H9 (cell line): ENCODE data around the gene HOMER1. TPM values are rescaled to one million over a fixed set of nuclear protein-coding genes. Genes with fewer than 3 reads are reported as not detected.

ENCODE experiments used
- DNase-seq: peaks from one replicate; pipeline ENCODE4 v3.0.0-alpha.2; 2017
- H2AFZ ChIP-seq: one replicate; pipeline ENCODE4 v1.6.1; 2013; ENCODE audit warnings: mild to moderate bottlenecking, low read length, control low read depth, moderate library complexity
- H2AK5ac ChIP-seq: 2 replicates; pipeline ENCODE4 v1.6.1; 2013; ENCODE audit warnings: low read length, control low read depth, mixed read lengths; ENCODE audit not compliant: insufficient read length
- H2BK120ac ChIP-seq: one replicate; pipeline ENCODE4 v1.6.1; 2013; ENCODE audit warnings: low read depth, mild to moderate bottlenecking, low read length, control low read depth, inconsistent platforms; ENCODE audit not compliant: poor library complexity, severe bottlenecking
- H2BK12ac ChIP-seq: 2 replicates; pipeline ENCODE4 v1.6.1; 2013; ENCODE audit warnings: low read length, control low read depth, mixed read lengths, low read depth; ENCODE audit not compliant: insufficient read length
- H2BK15ac ChIP-seq: 2 replicates; pipeline ENCODE4 v1.6.1; 2013; ENCODE audit warnings: low read depth, low read length, control low read depth
- H2BK20ac ChIP-seq: one replicate; pipeline ENCODE4 v1.6.1; 2013; ENCODE audit warnings: low read depth, mild to moderate bottlenecking, low read length, control low read depth, inconsistent platforms; ENCODE audit not compliant: poor library complexity, severe bottlenecking
- H2BK5ac ChIP-seq: 2 replicates; pipeline ENCODE4 v1.6.1; 2013; ENCODE audit warnings: low read length, control low read depth, mixed read lengths; ENCODE audit not compliant: insufficient read length
- H3K14ac ChIP-seq: 2 replicates; pipeline ENCODE4 v1.6.1; 2013; ENCODE audit warnings: low read length, control low read depth; ENCODE audit not compliant: insufficient read depth
- H3K18ac ChIP-seq: 2 replicates; pipeline ENCODE4 v1.6.1; 2013; ENCODE audit warnings: low read depth, mild to moderate bottlenecking, mixed read lengths, low read length, control low read depth; ENCODE audit not compliant: insufficient read length
- H3K23ac ChIP-seq: 2 replicates; pipeline ENCODE4 v1.6.1; 2013; ENCODE audit warnings: low read length, control low read depth, mixed read lengths, low read depth; ENCODE audit not compliant: insufficient read length
- H3K23me2 ChIP-seq: 2 replicates; pipeline ENCODE4 v1.6.1; 2013; ENCODE audit warnings: low read depth, mild to moderate bottlenecking, mixed read lengths, low read length, control low read depth; ENCODE audit not compliant: insufficient read length, poor library complexity, severe bottlenecking
- H3K27ac ChIP-seq: 2 replicates; pipeline ENCODE4 v1.5.1; 2013; ENCODE audit warnings: low read length, control low read depth, mixed read lengths, low read depth; ENCODE audit not compliant: insufficient read length
- H3K27me3 ChIP-seq: 2 replicates; pipeline ENCODE4 v1.6.1; 2013; ENCODE audit warnings: low read length, control low read depth, inconsistent platforms; ENCODE audit not compliant: insufficient read depth
- H3K4ac ChIP-seq: 2 replicates; pipeline ENCODE4 v1.6.1; 2013; ENCODE audit warnings: low read depth, mild to moderate bottlenecking, control low read depth, inconsistent platforms, low read length, moderate library complexity
- H3K4me1 ChIP-seq: 2 replicates; pipeline ENCODE4 v1.6.1; 2013; ENCODE audit warnings: low read length, control low read depth, inconsistent platforms; ENCODE audit not compliant: insufficient read depth
- H3K4me2 ChIP-seq: 2 replicates; pipeline ENCODE4 v1.6.1; 2013; ENCODE audit warnings: low read length, control low read depth, mixed read lengths; ENCODE audit not compliant: insufficient read length, insufficient read depth
- H3K56ac ChIP-seq: 2 replicates; pipeline ENCODE4 v1.6.1; 2013; ENCODE audit warnings: low read depth, mild to moderate bottlenecking, mixed read lengths, low read length, control low read depth; ENCODE audit not compliant: insufficient read length
- H3K79me1 ChIP-seq: 2 replicates; pipeline ENCODE4 v1.6.1; 2013; ENCODE audit warnings: low read depth, mild to moderate bottlenecking, moderate library complexity, low read length, control low read depth, inconsistent platforms; ENCODE audit not compliant: insufficient read depth, poor library complexity, severe bottlenecking
- H3K79me2 ChIP-seq: 2 replicates; pipeline ENCODE4 v1.6.1; 2013; ENCODE audit warnings: low read length, control low read depth, inconsistent platforms; ENCODE audit not compliant: insufficient read depth
- H3K9ac ChIP-seq: 2 replicates; pipeline ENCODE4 v1.6.1; 2013; ENCODE audit warnings: low read length, control low read depth, mixed read lengths; ENCODE audit not compliant: insufficient read length; ENCODE audit errors: extremely low read depth
- H3K9me3 ChIP-seq: one replicate; pipeline ENCODE4 v1.6.1; 2013; ENCODE audit warnings: low read depth, low read length, inconsistent platforms; ENCODE audit not compliant: control insufficient read depth
- H3T11ph ChIP-seq: one replicate; pipeline ENCODE4 v1.6.1; 2013; ENCODE audit warnings: mild to moderate bottlenecking, low read length, control low read depth, inconsistent platforms
- H4K20me1 ChIP-seq: one replicate; pipeline ENCODE4 v1.6.1; 2013; ENCODE audit not compliant: control insufficient read depth, insufficient read length, insufficient read depth
- H4K5ac ChIP-seq: 2 replicates; pipeline ENCODE4 v1.6.1; 2013; ENCODE audit warnings: low read depth, mild to moderate bottlenecking, mixed read lengths, low read length, control low read depth; ENCODE audit not compliant: insufficient read length
- H4K8ac ChIP-seq: replicated peaks from 2 replicates; pipeline ENCODE4 v1.6.1; 2013; ENCODE audit warnings: low read length, control low read depth, mixed read lengths, low read depth; ENCODE audit not compliant: insufficient read length
- H4K91ac ChIP-seq: 2 replicates; pipeline ENCODE4 v1.6.1; 2013; ENCODE audit warnings: low read depth, mild to moderate bottlenecking, moderate library complexity, mixed read lengths, low read length, control low read depth; ENCODE audit not compliant: insufficient read length
- H3K27ac Mint-ChIP-seq, 3 experiments: 2 replicates in 2 of 3; 3 replicates in 1 of 3; pipeline ENCODE4 v1.8.0; 2020 to 2021; ENCODE audit warnings: mixed read lengths in 3 of 3, mild to moderate bottlenecking in 1 of 3, moderate library complexity in 1 of 3
- H3K27me3 Mint-ChIP-seq: 2 replicates; pipeline ENCODE4 v1.8.0; 2021; ENCODE audit warnings: low read depth, mild to moderate bottlenecking, moderate library complexity, mixed read lengths
- H3K36me3 Mint-ChIP-seq, 3 experiments: 2 replicates in 2 of 3; 3 replicates in 1 of 3; pipeline ENCODE4 v1.8.0; 2020 to 2021; ENCODE audit warnings: low read depth in 3 of 3, mixed read lengths in 3 of 3; ENCODE audit not compliant: insufficient read depth in 1 of 3
- H3K4me1 Mint-ChIP-seq, 2 experiments: 2 replicates each; pipeline ENCODE4 v1.8.0; 2020; ENCODE audit warnings: mixed read lengths in 2 of 2
- H3K4me3 Mint-ChIP-seq, 2 experiments: 2 replicates in 1 of 2; 3 replicates in 1 of 2; pipeline ENCODE4 v1.8.0; 2020 to 2021; ENCODE audit warnings: mild to moderate bottlenecking in 2 of 2, mixed read lengths in 2 of 2, moderate library complexity in 1 of 2
- H3K9me3 Mint-ChIP-seq, 2 experiments: 2 replicates in 1 of 2; 3 replicates in 1 of 2; pipeline ENCODE4 v1.8.0; 2020; ENCODE audit warnings: mild to moderate bottlenecking in 2 of 2, mixed read lengths in 2 of 2, moderate library complexity in 1 of 2
- CTCF ChIP-seq: fragments of 200-600 bp; sonication (generic); conservative IDR thresholded peaks from 3 replicates; pipeline ENCODE4 v1.8.0; 2021; ENCODE audit warnings: antibody characterized with exemption, mild to moderate bottlenecking
- WGBS: extraction: QIAGEN DNeasy Blood & Tissue Kit; methylation state at CpG from one replicate; pipeline ENCODE4 v1.1.7; 2013; ENCODE audit warnings: missing lambda C conversion rate, low lambda C conversion rate, mixed read lengths; ENCODE audit not compliant: insufficient read length; ENCODE audit errors: extremely low coverage; 5-methylcytosine and 5-hydroxymethylcytosine counted together
- total RNA-seq: library from RNA; stranded (reverse); gene quantifications from 2 replicates; pipeline ENCODE4 v1.2.1, GENCODE V29; 2021

Gene HOMER1
- total RNA-seq, 1 experiment from 2014 or later, result 39.5 TPM

DNA sequence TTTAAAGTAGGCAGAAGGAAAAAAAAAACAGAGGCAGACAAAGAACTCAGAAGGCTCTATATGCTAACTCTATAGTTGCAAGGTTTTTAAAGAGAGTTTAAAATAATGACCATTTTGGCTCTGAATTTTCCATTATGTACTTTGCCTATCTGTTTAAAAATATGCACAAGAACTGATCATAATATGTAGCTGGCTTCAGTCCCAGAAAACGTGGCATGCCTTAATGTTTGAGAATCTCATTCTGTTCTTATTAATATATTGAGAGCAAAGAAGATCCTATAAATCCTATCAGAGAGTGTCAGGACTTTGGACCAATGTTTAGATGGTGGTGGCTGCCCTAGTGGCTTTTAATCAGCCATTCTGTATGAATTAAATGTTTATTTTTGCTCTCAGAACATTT lies 156.5 kb downstream of the HOMER1 start:
- Histone ChIP-seq H2AK5ac (no peak overlapping the region), H4K5ac (no peak overlapping the region), H2BK5ac (no peak overlapping the region), H4K8ac (no peak overlapping the region), H2AFZ (no peak overlapping the region), H3T11ph (no peak overlapping the region), H3K23me2 (no peaks in the 10 kb centered on the region), H3K4me2 (no peak overlapping the region), H4K20me1 (no peaks in the 10 kb centered on the region), H2BK12ac (no peak overlapping the region), H3K4me1 (no peaks in the 10 kb centered on the region), H3K27ac (no peak overlapping the region), H3K79me2 (no peaks in the 10 kb centered on the region), H4K91ac (no peak overlapping the region), H3K18ac (no peak overlapping the region), H3K9me3 (no peaks in the 10 kb centered on the region), H2BK120ac (no peak overlapping the region), H3K56ac (no peak overlapping the region), H3K27me3 (no peaks in the 10 kb centered on the region), H2BK15ac (no peak overlapping the region), H3K79me1 (no peaks in the 10 kb centered on the region), H3K4ac (no peak overlapping the region), H2BK20ac (no peak overlapping the region), H3K23ac (no peak overlapping the region), H3K14ac (no peak overlapping the region), H3K9ac (no peak overlapping the region)
- WGBS, result no CpG with 5 or more reads among the region's 1 CpG
- no peak overlapping the region for H3K27ac Mint-ChIP-seq
- no peak overlapping the region for H3K4me3 Mint-ChIP-seq
- peaks cover 4 to 6% (median 4%) of the 10 kb centered on the region in 3 experiments; a peak in 6 of 7 replicates for H3K36me3 Mint-ChIP-seq
- no peaks in the 10 kb centered on the region; the same call in 1 of the 2 replicates for H3K27me3 Mint-ChIP-seq
- H3K4me1 Mint-ChIP-seq, result no peaks in the 10 kb centered on the region
- no peak for DNase-seq
- TF ChIP-seq CTCF, result no peak
- peaks cover 8 to 11% of the 10 kb centered on the region in 2 experiments for H3K9me3 Mint-ChIP-seq
